ENCODE results near the gene MRTFA.

GRCh38 chr22:40634119-40634903 lies 2.2 kb downstream of the MRTFA start:
- no peak for TF ChIP-seq POLR2A (IDR thresholded peaks at IDR 0.05)
- no peak for TF ChIP-seq CTCF (IDR thresholded peaks at IDR 0.05)
